Measurements from ENCODE around the gene GRHL1.
"Not testable (repeated sequence)": the region's sequence is repeated elsewhere in the genome, so short reads cannot be mapped to it uniquely, and the experiment has no call there.

Gene GRHL1

GRCh38 chr2:10028407-10028987 is 77.0 kb downstream of the GRHL1 start:
- DNase-seq, result no peak

- peak; percentile 11 for DNase-seq
Measured at GRCh38 chr2:10028988-10029874, 77.7 kb downstream of the GRHL1 start.

DNA sequence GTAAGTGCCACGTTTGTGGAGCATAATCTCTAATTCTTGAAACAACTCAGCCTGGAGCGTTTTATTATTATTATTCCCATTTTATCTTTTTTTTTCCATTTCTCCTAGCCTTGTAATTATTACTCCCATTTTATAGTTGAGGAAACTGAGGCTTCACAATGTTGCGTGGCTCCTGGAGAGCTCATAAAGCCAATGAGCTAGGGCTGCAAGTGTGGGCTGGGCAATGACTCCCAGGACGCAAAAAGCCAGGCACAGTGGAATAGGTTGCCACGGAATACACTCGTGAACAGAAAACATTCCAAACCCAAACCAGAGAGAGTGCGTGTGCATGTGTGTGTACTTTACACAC is 78.4 kb downstream of the GRHL1 start:
- DNase-seq, result no peak

DNA sequence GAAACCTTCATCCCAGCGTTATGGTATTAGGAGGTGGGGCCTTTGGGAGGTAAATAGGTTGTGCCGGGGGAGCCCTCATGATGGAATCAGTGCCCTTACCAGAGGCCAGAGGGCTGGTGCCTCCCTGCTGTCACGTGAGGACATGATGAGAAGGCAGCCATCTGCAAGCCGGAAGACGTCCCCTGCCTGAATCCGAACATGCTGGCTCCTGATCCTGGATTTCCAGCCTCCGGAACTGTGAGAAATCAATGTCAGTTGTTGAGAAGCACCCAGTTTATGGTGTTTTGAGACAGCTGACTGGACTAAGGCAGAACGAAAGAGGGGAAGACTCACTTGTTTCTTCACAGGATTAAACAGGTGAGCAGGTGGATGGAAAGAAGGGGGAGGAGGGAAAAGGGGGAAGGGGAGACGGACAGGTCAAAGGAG is 78.8 kb downstream of the GRHL1 start:
- DNase-seq, result no peak

DNA sequence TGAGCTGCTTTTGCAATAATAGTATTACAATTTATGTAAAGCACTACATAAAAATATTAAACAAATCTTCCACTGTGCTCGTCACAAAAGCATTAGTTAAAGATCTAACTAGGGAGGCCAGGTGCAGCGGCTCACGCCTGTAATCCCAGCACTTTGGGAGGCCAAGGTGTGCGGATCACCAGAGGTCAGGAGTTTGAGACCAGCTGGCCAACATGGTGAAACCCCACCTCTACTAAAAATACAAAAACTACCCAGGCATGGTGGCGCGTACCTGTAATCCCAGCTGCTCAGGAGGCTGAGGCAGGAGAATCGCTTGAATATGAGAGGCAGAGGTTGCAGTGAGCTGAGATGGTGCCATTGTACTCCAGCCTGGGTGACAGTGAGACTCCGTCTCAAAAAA is 79.3 kb downstream of the GRHL1 start:
- DNase-seq, result not testable (repeated sequence)

GRCh38 chr2:10031886-10032745 is 80.6 kb downstream of the GRHL1 start:
- DNase-seq, result no peak

GRCh38 chr2:10032746-10033105 is 81.2 kb downstream of the GRHL1 start:
- DNase-seq, result no peak

DNA sequence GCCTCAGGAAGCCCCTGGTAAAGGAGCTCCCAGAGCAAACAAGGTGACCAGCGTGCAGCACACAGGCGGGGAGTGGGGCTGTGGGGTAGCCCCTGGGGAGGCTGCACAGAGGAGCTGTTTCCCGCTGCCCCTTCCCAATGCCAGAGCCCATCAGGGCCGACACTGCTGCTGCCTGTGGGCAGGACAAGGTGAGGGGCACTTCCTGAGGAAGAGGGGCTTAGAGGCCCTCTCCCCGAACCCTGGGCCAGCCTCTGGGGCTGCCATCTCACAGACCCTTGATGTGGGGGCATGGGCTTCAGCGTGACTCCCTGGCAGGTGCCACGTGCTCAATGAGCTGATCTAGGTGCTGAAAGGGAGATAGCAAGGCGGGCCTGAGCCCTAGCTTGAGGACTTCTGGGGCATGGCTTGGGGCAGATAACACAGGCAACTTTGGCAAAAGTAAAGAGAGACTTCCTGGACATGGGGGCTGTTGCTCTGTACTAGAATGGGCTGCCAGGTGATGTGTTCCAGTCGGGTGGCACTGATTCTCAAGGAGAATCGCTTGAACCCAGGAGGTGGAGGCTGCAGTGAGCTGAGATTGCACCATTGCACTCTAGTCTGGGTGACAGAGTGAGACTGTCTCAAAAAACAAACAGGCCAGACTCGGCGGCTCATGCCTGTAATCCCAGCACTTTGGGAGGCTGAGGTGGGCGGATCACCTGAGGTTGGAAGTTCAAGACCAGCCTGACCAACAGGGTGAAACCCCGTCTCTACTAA is 81.9 kb downstream of the GRHL1 start:
- no peak for DNase-seq

DNA sequence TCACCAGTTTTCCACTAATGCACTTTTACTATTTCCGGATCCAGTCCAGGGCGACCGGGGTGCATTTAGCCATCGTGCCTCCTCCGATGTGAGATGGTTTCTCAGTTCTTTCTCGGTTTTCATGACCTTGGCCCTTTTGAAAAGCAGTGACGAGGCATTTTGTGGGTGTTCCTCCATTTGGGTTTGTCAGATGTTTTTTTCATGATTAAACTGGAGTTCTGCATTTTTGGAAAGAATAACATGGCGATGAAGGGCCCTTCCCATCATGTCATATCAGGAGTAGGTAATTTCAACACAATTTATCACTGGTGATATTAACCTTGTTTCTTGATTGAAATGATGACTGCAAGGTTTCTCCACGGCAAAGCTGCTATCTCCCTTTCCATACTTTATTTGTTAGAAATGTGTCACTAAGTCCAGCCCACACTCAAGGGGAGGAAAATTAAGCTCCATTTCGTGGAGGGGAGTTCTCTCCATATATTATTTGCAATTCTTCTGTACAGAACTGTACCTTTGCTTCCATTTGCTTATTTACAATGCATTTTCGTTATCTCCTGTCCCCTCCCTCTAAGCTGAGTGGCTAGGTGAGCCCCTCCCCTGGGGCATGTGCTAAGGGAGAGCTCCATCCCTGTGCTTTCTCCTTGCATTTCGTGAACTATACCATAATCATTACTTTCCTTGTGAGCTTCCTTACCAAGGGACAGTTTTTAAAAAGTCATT is 83.0 kb downstream of the GRHL1 start:
- DNase-seq, result no peak

GRCh38 chr2:10035053-10035422 is 83.5 kb downstream of the GRHL1 start:
- peak; percentile 19 for DNase-seq

GRCh38 chr2:10035633-10036032 is 84.1 kb downstream of the GRHL1 start:
- no peak for DNase-seq

DNA sequence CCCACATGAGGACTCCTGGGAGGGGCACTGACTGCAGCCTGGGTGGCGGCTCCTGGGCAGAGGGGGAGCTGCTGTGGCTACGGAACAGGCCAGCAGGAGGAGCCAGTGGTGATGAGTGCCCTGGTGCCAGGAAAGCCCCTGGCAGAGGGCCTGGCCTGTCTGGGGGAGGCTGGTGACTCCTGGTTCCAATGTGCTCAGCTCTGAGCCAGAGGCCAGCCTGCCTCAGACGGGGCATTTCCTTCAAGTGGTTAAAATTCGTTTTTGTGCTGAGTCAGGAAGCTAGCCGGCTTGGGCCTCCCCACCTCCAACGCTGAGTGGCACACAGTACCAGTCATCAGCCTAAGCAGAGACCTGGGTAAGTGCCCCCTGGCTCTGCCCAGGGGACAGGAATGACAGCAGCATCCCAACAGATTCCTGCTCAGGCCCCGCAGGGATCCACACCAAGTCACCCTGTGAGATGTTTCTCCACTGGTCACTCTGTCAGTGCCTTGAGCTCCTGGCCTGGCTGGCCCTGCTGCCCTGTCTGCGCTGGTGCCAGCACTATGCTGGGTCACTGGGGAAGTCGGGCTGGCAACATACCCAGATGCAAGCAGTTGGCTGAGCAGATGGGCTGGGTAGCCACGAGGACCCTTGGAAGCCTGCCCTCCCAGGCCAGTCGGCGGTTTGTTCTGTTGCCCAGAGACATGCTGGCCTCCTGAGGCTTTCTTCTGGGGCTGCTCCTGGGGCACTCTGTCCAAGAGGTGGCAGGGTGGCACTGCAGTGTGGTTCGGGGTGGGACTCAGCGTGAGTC is 84.8 kb downstream of the GRHL1 start:
- peak; percentile 34 for DNase-seq

- no peak for DNase-seq
Measured at GRCh38 chr2:10038123-10038522, 86.6 kb downstream of the GRHL1 start.

- DNase-seq, result no peak
Measured at GRCh38 chr2:10038716-10039115, 87.2 kb downstream of the GRHL1 start.

DNA sequence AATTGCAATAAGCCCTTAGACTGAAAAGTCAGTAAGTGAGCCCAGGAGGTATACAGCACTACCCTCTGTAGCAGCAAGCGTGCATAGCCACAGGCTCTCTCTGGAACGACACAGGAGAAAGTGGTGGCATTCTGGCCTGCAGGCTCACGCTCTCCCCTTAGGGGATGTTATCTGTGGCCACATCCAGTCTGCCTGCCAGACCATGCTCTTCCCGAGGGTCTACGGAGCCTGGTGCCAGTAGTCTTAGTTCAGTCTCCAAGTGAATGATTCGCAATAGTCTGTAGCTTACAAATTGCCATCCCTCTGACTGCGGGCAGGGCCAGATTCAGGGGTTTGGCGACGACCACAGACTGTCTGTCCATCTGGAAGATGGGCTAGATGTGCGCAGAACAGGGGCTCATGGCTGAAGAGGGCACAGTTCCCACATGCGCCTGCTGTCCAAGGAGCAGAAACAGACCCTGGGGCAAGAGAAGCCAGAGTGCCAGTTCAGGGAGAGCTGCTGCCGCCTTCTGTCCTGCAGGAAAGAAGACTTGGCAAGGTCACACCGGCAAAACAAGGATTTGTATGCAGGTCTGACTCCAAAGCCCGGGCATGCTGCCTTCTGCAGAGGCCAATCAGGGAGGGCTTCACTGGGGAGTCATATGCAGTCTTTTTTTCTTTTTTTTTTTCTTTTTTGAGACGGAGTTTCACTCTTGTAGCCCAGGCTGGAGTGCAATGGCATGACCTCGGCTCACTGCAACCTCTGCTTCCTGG is 88.3 kb downstream of the GRHL1 start:
- no peak for DNase-seq

DNA sequence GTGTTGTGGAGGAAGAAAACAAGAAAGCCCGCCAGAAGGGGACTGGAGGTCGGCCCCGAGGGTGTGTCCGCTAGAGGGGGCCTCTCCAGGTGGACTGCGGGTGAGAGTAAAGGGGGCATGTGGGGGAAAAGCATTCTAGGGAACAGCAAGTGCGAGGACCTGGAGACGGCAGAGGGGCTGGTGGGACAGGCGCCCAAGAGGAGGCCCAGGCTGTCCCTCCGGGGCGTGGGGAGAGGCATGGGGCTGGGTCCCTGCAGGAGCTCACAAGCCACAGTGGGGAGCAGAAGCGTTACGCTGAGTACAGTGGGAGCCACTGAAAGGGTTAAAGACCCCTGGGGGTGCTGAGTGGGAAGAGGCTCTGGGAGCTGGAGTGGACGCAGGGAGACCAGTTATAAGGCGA is 90.2 kb downstream of the GRHL1 start:
- DNase-seq, result no peak

- no peak for DNase-seq
Measured at GRCh38 chr2:10042301-10043161, 91.0 kb downstream of the GRHL1 start.

DNA sequence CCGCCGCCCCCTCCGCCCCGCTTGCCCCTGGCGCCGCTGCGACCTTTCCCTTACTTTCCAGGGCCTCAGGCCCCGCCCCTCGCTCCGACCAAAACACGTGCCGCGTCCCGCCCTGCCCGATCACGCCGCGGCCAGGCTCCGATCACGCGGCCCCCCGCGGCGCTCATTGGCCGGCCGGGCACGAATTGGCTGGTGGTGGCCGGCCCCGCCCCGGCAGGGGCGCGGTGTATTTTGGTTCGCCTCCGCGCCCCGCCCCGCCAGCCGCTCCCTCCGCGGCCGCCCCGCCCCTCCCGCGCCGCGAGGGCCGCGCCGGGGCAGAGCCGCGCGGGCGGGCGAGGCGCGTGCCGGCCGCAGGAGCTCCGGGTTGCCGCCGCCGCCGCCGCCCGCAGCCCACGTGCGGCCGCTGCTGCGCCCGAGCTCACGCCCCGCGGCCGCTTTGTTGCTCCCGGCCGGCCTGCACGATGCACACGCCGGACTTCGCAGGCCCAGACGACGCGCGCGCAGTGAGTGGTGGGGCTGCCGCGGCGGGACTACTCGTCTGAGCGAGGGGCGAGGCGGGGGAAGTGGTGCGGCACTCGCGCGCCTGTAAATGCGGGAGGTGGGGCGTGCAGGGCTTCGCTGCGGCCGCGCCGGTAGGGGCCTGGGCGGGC is 91.9 kb downstream of the GRHL1 start, which contains the start of gene KLF11:
Gene KLF11, plus strand, starts transcription at position 295 of the 650 bp plus-strand sequence. Its CDS starts 167 bp downstream, at position 462.
- DNase-seq, result peak; percentile 69
